Stimulated activated CD8-positive, alpha-beta memory T cell treated with anti-CD3 and anti-CD28 coated beads, Interleukin-12 subunit alpha, Interleukin-12 subunit beta, amount 100 ng/mL, for 1 hour (primary cell): ENCODE results near the gene CXCL9.
"Not testable (repeated sequence)": the region's sequence is repeated elsewhere in the genome, so short reads cannot be mapped to it uniquely, and the experiment has no call there.

Experiments used
- DNase-seq: peaks from one replicate; pipeline ENCODE4 v3.0.0-alpha.2; 2020; ENCODE audit warnings: low read depth

The CXCL9 gene

GRCh38 chr4:75954811-75955210 lies 52.5 kb downstream of the CXCL9 start:
- DNase-seq, result not testable (repeated sequence)

- no peak for DNase-seq
These were observed 53.8 kb downstream of the CXCL9 start for GRCh38 chr4:75953509-75953908.
